ENCODE measurements around the gene ANO8.
"Not testable (repeated sequence)": the region's sequence is repeated elsewhere in the genome, so short reads cannot be mapped to it uniquely, and the experiment has no call there.

ANO8 gene

GRCh38 chr19:17370026-17370587, 35.5 kb upstream of the ANO8 start:
- H3K27me3 Mint-ChIP-seq (ENCODE audit: low read depth, poor library complexity): peaks cover 9% of the 10 kb centered on the region
- no peak overlapping the region for H3K4me3 Mint-ChIP-seq
- no peak for TF ChIP-seq CTCF (IDR thresholded peaks at IDR 0.05)
- no peak overlapping the region for H3K27ac Mint-ChIP-seq
- no peak for DNase-seq
- peaks cover 5% of the 10 kb centered on the region for H3K9me3 Mint-ChIP-seq
- H3K4me1 Mint-ChIP-seq: peaks cover 11% of the 10 kb centered on the region
- peaks cover 15% of the 10 kb centered on the region for H3K36me3 Mint-ChIP-seq (ENCODE audit: low read depth)

GRCh38 chr19:17365361-17365760, 30.7 kb upstream of the ANO8 start:
- H3K4me1 Mint-ChIP-seq: peaks cover 8% of the 10 kb centered on the region
- no peak overlapping the region for H3K4me3 Mint-ChIP-seq
- H3K9me3 Mint-ChIP-seq: peaks cover 9% of the 10 kb centered on the region
- no peak overlapping the region for H3K27ac Mint-ChIP-seq
- peaks cover 21% of the 10 kb centered on the region for H3K36me3 Mint-ChIP-seq (ENCODE audit: low read depth)
- no peak for TF ChIP-seq CTCF (IDR thresholded peaks at IDR 0.05)
- no peak for DNase-seq
- H3K27me3 Mint-ChIP-seq (ENCODE audit: low read depth, poor library complexity): peaks cover 22% of the 10 kb centered on the region

GRCh38 chr19:17363852-17364605, 29.4 kb upstream of the ANO8 start:
- Mint-ChIP-seq H3K27me3 (ENCODE audit: low read depth, poor library complexity) (peaks cover 21% of the 10 kb centered on the region), H3K36me3 (ENCODE audit: low read depth) (peaks cover 18% of the 10 kb centered on the region), H3K4me1 (peaks cover 10% of the 10 kb centered on the region)
- not testable (repeated sequence) for H3K9me3 Mint-ChIP-seq, H3K27ac Mint-ChIP-seq, H3K4me3 Mint-ChIP-seq, DNase-seq

GRCh38 chr19:17359905-17360800, 25.5 kb upstream of the ANO8 start:
- DNase-seq: no peak
- Mint-ChIP-seq H3K9me3 (peaks cover 7% of the 10 kb centered on the region), H3K4me3 (no peak overlapping the region), H3K36me3 (ENCODE audit: low read depth) (peaks cover 10% of the 10 kb centered on the region), H3K4me1 (peaks cover 6% of the 10 kb centered on the region), H3K27me3 (ENCODE audit: low read depth, poor library complexity) (peaks cover 20% of the 10 kb centered on the region), H3K27ac (no peak overlapping the region)
- no peak for TF ChIP-seq CTCF (IDR thresholded peaks at IDR 0.05)

GRCh38 chr19:17358395-17358794, 23.7 kb upstream of the ANO8 start:
- H3K27ac Mint-ChIP-seq: no peak overlapping the region
- no peak for TF ChIP-seq CTCF (IDR thresholded peaks at IDR 0.05)
- H3K27me3 Mint-ChIP-seq (ENCODE audit: low read depth, poor library complexity): peaks cover 15% of the 10 kb centered on the region
- DNase-seq: no peak
- H3K36me3 Mint-ChIP-seq (ENCODE audit: low read depth): no peaks in the 10 kb centered on the region
- no peaks in the 10 kb centered on the region for H3K9me3 Mint-ChIP-seq
- H3K4me3 Mint-ChIP-seq: no peak overlapping the region
- peaks cover 10% of the 10 kb centered on the region for H3K4me1 Mint-ChIP-seq

- Mint-ChIP-seq H3K4me3 (no peak overlapping the region), H3K27ac (no peak overlapping the region), H3K9me3 (no peaks in the 10 kb centered on the region), H3K4me1 (peaks cover 17% of the 10 kb centered on the region), H3K36me3 (ENCODE audit: low read depth) (no peaks in the 10 kb centered on the region), H3K27me3 (ENCODE audit: low read depth, poor library complexity) (peaks cover 15% of the 10 kb centered on the region)
- TF ChIP-seq CTCF (IDR thresholded peaks at IDR 0.05): no peak
- DNase-seq: no peak
These were observed 23.1 kb upstream of the ANO8 start for GRCh38 chr19:17357724-17358123.

Data from nephron progenitor cell (in vitro differentiated cells).